GM12864 (cell line): Measurements from ENCODE around the gene SFT2D2.

Experiments
- DNase-seq: peaks from one replicate; pipeline ENCODE4 v3.0.0-alpha.2; 2011; ENCODE audit warnings: low read depth
- H3K4me3 ChIP-seq: 2 replicates; pipeline ENCODE4 v1.5.1; 2011; ENCODE audit warnings: mild to moderate bottlenecking, low read depth, low read length, control low read depth
- CTCF ChIP-seq: IDR thresholded peaks from 2 replicates; pipeline ENCODE4 v1.5.1; 2011; ENCODE audit warnings: low read depth, mild to moderate bottlenecking, moderate library complexity, low read length, control low read depth, inconsistent platforms; ENCODE audit errors: missing control alignments

Gene SFT2D2

GRCh38 chr1:168245042-168245441, 19.2 kb downstream of the SFT2D2 start:
- H3K4me3 ChIP-seq = no peak overlapping the region
- no peak for TF ChIP-seq CTCF
- no peak for DNase-seq

GRCh38 chr1:168246506-168246905, 20.7 kb downstream of the SFT2D2 start:
- no peak for DNase-seq
- TF ChIP-seq CTCF = no peak
- no peak overlapping the region for H3K4me3 ChIP-seq

- TF ChIP-seq CTCF = no peak
- H3K4me3 ChIP-seq = no peak overlapping the region
- DNase-seq = no peak
These were observed 26.5 kb downstream of the SFT2D2 start for GRCh38 chr1:168252204-168252733.

GRCh38 chr1:168256164-168256563, 30.4 kb downstream of the SFT2D2 start:
- DNase-seq = no peak
- no peak for TF ChIP-seq CTCF
- H3K4me3 ChIP-seq = no peak overlapping the region

GRCh38 chr1:168257397-168257796, 31.6 kb downstream of the SFT2D2 start:
- DNase-seq = no peak
- H3K4me3 ChIP-seq = no peak overlapping the region
- TF ChIP-seq CTCF = no peak

GRCh38 chr1:168259567-168259966, 33.8 kb downstream of the SFT2D2 start:
- TF ChIP-seq CTCF = no peak
- no peak for DNase-seq
- H3K4me3 ChIP-seq = no peak overlapping the region

GRCh38 chr1:168260393-168260792, 34.6 kb downstream of the SFT2D2 start:
- TF ChIP-seq CTCF = no peak
- no peak overlapping the region for H3K4me3 ChIP-seq
- no peak for DNase-seq
